ENCODE measurements around the gene ATP8A2. TPM values are rescaled to one million over a fixed set of nuclear protein-coding genes. Genes with fewer than 3 reads are reported as not detected.

The ATP8A2 gene
- total RNA-seq, 1 donor from 2014 or later, result 1.9 TPM

- peak overlapping the region; percentile 97 for H3K27ac Mint-ChIP-seq (ENCODE audit: unreplicated experiment)
- TF ChIP-seq CTCF (IDR thresholded peaks at IDR 0.05), result no peak
Observed at GRCh38 chr13:26022538-26023292, 650.9 kb downstream of the ATP8A2 start.

GRCh38 chr13:26024558-26024957 is 652.8 kb downstream of the ATP8A2 start:
- H3K27ac Mint-ChIP-seq (ENCODE audit: unreplicated experiment), result peak overlapping the region; percentile 74

More at GRCh38 chr13:26022538-26023292, 650.9 kb downstream of the ATP8A2 start:
- Mint-ChIP-seq H3K9me3 (ENCODE audit: low read depth) (no peaks in the 10 kb centered on the region), H3K27me3 (ENCODE audit: low read depth) (no peaks in the 10 kb centered on the region), H3K36me3 (ENCODE audit: low read depth) (no peaks in the 10 kb centered on the region), H3K4me1 (ENCODE audit: low read depth) (peaks cover 81% of the 10 kb centered on the region), H3K4me3 (ENCODE audit: unreplicated experiment) (no peak overlapping the region)
- no peak for DNase-seq (ENCODE audit: low spot score)

GRCh38 chr13:26025196-26025595 is 653.4 kb downstream of the ATP8A2 start:
- Mint-ChIP-seq H3K27me3 (ENCODE audit: low read depth) (no peaks in the 10 kb centered on the region), H3K4me3 (ENCODE audit: unreplicated experiment) (no peak overlapping the region), H3K36me3 (ENCODE audit: low read depth) (no peaks in the 10 kb centered on the region), H3K27ac (ENCODE audit: unreplicated experiment) (peak overlapping the region; percentile 0), H3K9me3 (ENCODE audit: low read depth) (no peaks in the 10 kb centered on the region), H3K4me1 (ENCODE audit: low read depth) (peaks cover 60% of the 10 kb centered on the region)
- no peak for TF ChIP-seq CTCF (IDR thresholded peaks at IDR 0.05)
- no peak for DNase-seq (ENCODE audit: low spot score)

More at GRCh38 chr13:26024558-26024957, 652.8 kb downstream of the ATP8A2 start:
- no peak for TF ChIP-seq CTCF (IDR thresholded peaks at IDR 0.05)
- no peaks in the 10 kb centered on the region for H3K36me3 Mint-ChIP-seq (ENCODE audit: low read depth)
- H3K4me3 Mint-ChIP-seq (ENCODE audit: unreplicated experiment), result no peak overlapping the region
- no peaks in the 10 kb centered on the region for H3K9me3 Mint-ChIP-seq (ENCODE audit: low read depth)
- H3K4me1 Mint-ChIP-seq (ENCODE audit: low read depth), result peaks cover 62% of the 10 kb centered on the region
- no peaks in the 10 kb centered on the region for H3K27me3 Mint-ChIP-seq (ENCODE audit: low read depth)
- no peak for DNase-seq (ENCODE audit: low spot score)

- Mint-ChIP-seq H3K27ac (ENCODE audit: unreplicated experiment) (no peak overlapping the region), H3K27me3 (ENCODE audit: low read depth) (no peaks in the 10 kb centered on the region), H3K4me3 (ENCODE audit: unreplicated experiment) (no peak overlapping the region), H3K4me1 (ENCODE audit: low read depth) (peaks cover 58% of the 10 kb centered on the region), H3K36me3 (ENCODE audit: low read depth) (peaks cover 1% of the 10 kb centered on the region), H3K9me3 (ENCODE audit: low read depth) (peaks cover 3% of the 10 kb centered on the region)
- no peak for TF ChIP-seq CTCF (IDR thresholded peaks at IDR 0.05)
- DNase-seq (ENCODE audit: low spot score), result no peak
Observed at GRCh38 chr13:26025771-26026170, 654.0 kb downstream of the ATP8A2 start.

- Mint-ChIP-seq H3K27ac (ENCODE audit: unreplicated experiment) (no peak overlapping the region), H3K9me3 (ENCODE audit: low read depth) (peaks cover 4% of the 10 kb centered on the region), H3K36me3 (ENCODE audit: low read depth) (peaks cover 2% of the 10 kb centered on the region), H3K27me3 (ENCODE audit: low read depth) (no peaks in the 10 kb centered on the region), H3K4me3 (ENCODE audit: unreplicated experiment) (no peak overlapping the region), H3K4me1 (ENCODE audit: low read depth) (peaks cover 54% of the 10 kb centered on the region)
- TF ChIP-seq CTCF (IDR thresholded peaks at IDR 0.05), result no peak
- DNase-seq (ENCODE audit: low spot score), result no peak
Observed at GRCh38 chr13:26026211-26026610, 654.4 kb downstream of the ATP8A2 start.

Data from chondrocyte (in vitro differentiated cells).